Measurements from ENCODE around the gene LDB2.

DNA sequence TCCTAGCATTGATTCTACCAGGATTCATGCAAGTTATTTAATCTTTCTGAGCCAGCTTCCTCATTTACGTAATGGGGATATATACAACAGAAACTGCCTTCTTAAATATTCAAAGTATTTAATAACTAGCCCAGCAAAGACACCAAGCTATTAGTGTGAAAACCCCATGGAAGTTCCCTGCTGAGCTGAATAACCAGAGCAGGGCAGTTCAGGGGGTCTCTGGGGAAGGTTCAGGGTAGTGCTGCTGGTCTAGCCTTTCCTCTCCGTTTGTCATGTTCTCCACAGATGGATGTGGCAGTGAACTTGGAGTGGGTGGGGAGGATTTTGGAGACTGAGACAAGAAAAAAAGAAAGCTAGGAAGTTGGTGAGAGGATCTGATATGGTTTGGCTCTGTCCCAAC, 431.4 kb downstream of the LDB2 start:
- TF ChIP-seq CTCF (conservative IDR thresholded peaks at IDR 0.05 in 1 of 2, IDR thresholded peaks at IDR 0.05 in 1 of 2; ENCODE audit: low read depth in 1 of 2, low read length in 2 of 2) (no peak), EZH2 (IDR thresholded peaks at IDR 0.05; ENCODE audit: low read length, missing control alignments) (no peak)
